ENCODE data around the gene GTPBP1. TPM values are rescaled to one million over a fixed set of nuclear protein-coding genes. Genes with fewer than 3 reads are reported as not detected.

The GTPBP1 gene
- total RNA-seq, 1 experiment from 2014 or later = 79.1 TPM

- H3K36me3 Mint-ChIP-seq (ENCODE audit: insufficient read depth, unreplicated experiment) = peaks cover 77% of the 10 kb centered on the region
- intact Hi-C loops (cut with micrococcal nuclease; ENCODE audit: unreplicated experiment) = no loop called here
- BruUV-seq (replicated peaks) = no TSS peak
- no peaks in the 10 kb centered on the region for H3K4me1 Mint-ChIP-seq (ENCODE audit: low read depth, unreplicated experiment)
- H3K4me3 Mint-ChIP-seq (ENCODE audit: low read depth, unreplicated experiment) = no peak overlapping the region
- H3K27me3 Mint-ChIP-seq (ENCODE audit: unreplicated experiment) = no peaks in the 10 kb centered on the region
- H3K9me3 Mint-ChIP-seq (ENCODE audit: low read depth, unreplicated experiment) = no peaks in the 10 kb centered on the region
- TF ChIP-seq CTCF (IDR thresholded peaks at IDR 0.05; ENCODE audit: unreplicated experiment) = no peak
- peak overlapping the region; percentile 48 for H3K27ac Mint-ChIP-seq (ENCODE audit: unreplicated experiment)
- CTCF ChIA-PET = interaction anchor here (0.6 kb wide), 1 partner anchor 32 kb away, joined by 3 read pairs; no protein-coding TSS in a partner anchor
- no peak for DNase-seq
These were observed 29.9 kb downstream of the GTPBP1 start for GRCh38 chr22:38735465-38736256.

- peaks cover 77% of the 10 kb centered on the region for H3K36me3 Mint-ChIP-seq (ENCODE audit: insufficient read depth, unreplicated experiment)
- H3K27me3 Mint-ChIP-seq (ENCODE audit: unreplicated experiment) = no peaks in the 10 kb centered on the region
- no peak for DNase-seq
- intact Hi-C loops (cut with micrococcal nuclease; ENCODE audit: unreplicated experiment) = no loop called here
- BruUV-seq (replicated peaks) = no TSS peak
- no peak for TF ChIP-seq CTCF (IDR thresholded peaks at IDR 0.05; ENCODE audit: unreplicated experiment)
- no peak overlapping the region for H3K27ac Mint-ChIP-seq (ENCODE audit: unreplicated experiment)
- H3K4me1 Mint-ChIP-seq (ENCODE audit: low read depth, unreplicated experiment) = no peaks in the 10 kb centered on the region
- H3K4me3 Mint-ChIP-seq (ENCODE audit: low read depth, unreplicated experiment) = no peak overlapping the region
- no peaks in the 10 kb centered on the region for H3K9me3 Mint-ChIP-seq (ENCODE audit: low read depth, unreplicated experiment)
- CTCF ChIA-PET = no interaction called here
These were observed 30.5 kb downstream of the GTPBP1 start for GRCh38 chr22:38736257-38736570.

DNA sequence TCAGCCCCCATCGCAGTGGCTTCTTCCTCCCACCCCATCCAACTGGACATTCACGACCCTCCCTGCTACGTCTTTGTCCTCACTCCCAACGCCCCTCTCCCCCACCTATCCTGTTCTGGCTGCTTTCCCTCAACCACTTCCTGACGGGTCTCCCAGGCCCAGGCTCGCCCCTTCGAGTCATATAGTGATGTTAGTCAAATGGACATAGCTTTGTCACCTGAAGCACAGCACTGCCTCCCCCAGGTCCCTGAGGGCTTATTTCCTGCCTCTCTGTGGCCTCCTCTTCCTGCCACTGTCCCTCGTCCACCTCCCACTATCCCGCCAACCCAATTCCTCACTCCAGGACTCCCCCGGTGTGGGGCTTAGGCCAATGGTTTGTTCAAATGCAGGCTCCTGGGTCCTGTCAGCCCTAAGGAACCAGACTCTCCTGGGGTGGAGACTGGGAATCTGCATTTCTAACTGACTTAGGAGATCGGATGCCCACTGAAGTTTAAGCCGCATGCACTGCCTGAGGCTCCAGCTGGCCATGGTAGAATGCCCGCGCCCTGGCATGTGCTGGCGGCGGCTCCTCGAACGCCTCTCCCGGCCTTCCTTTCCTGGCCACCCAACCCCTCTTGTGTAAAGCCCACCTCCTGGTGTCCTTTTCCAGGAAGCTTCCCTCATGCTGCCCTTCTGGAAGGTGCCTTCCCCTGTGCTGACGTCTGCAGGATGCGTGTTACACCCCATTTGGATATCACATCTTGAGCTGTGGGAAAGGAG lies 31.7 kb downstream of the GTPBP1 start:
- CTCF ChIA-PET = no interaction called here

GRCh38 chr22:38738475-38739070 lies 32.8 kb downstream of the GTPBP1 start:
- Mint-ChIP-seq H3K9me3 (ENCODE audit: low read depth, unreplicated experiment) (no peaks in the 10 kb centered on the region), H3K36me3 (ENCODE audit: insufficient read depth, unreplicated experiment) (peaks cover 78% of the 10 kb centered on the region), H3K4me1 (ENCODE audit: low read depth, unreplicated experiment) (no peaks in the 10 kb centered on the region), H3K27ac (ENCODE audit: unreplicated experiment) (no peak overlapping the region), H3K27me3 (ENCODE audit: unreplicated experiment) (no peaks in the 10 kb centered on the region), H3K4me3 (ENCODE audit: low read depth, unreplicated experiment) (no peak overlapping the region)
- no peak for TF ChIP-seq CTCF (IDR thresholded peaks at IDR 0.05; ENCODE audit: unreplicated experiment)
- CTCF ChIA-PET = no interaction called here
- intact Hi-C loops (cut with micrococcal nuclease; ENCODE audit: unreplicated experiment) = no loop called here
- DNase-seq = no peak
- no TSS peak for BruUV-seq (replicated peaks)

More for the DNA sequence above, 31.7 kb downstream of the GTPBP1 start:
- Mint-ChIP-seq H3K4me1 (ENCODE audit: low read depth, unreplicated experiment) (no peaks in the 10 kb centered on the region), H3K27me3 (ENCODE audit: unreplicated experiment) (no peaks in the 10 kb centered on the region), H3K4me3 (ENCODE audit: low read depth, unreplicated experiment) (no peak overlapping the region), H3K36me3 (ENCODE audit: insufficient read depth, unreplicated experiment) (peaks cover 78% of the 10 kb centered on the region), H3K9me3 (ENCODE audit: low read depth, unreplicated experiment) (no peaks in the 10 kb centered on the region), H3K27ac (ENCODE audit: unreplicated experiment) (peak overlapping the region; percentile 15)
- BruUV-seq (replicated peaks) = no TSS peak
- TF ChIP-seq CTCF (IDR thresholded peaks at IDR 0.05; ENCODE audit: unreplicated experiment) = no peak
- intact Hi-C loops (cut with micrococcal nuclease; ENCODE audit: unreplicated experiment) = no loop called here
- no peak for DNase-seq

Data from Calu3 (cell line).